HEK293 (cell line): ENCODE measurements around the gene SEPTIN12.

Source experiments
- ELK4 ChIP-seq: IDR thresholded peaks from 2 replicates; pipeline ENCODE4 v1.6.1; 2011; ENCODE audit warnings: mild to moderate bottlenecking, low read depth, low read length, borderline replicate concordance
- GFI1B ChIP-seq: fragments of 450-650 bp; formaldehyde crosslinking; IDR thresholded peaks from 2 replicates; pipeline ENCODE4 v1.5.1; 2016; ENCODE audit warnings: missing biosample characterization, missing genetic modification characterization
- KLF16 ChIP-seq: fragments of 450-650 bp; formaldehyde crosslinking; IDR thresholded peaks from 2 replicates; pipeline ENCODE4 v1.5.1; 2017; ENCODE audit warnings: missing biosample characterization, missing genetic modification characterization
- KLF7 ChIP-seq: fragments of 450-650 bp; formaldehyde crosslinking; IDR thresholded peaks from 2 replicates; pipeline ENCODE4 v1.5.1; 2016; ENCODE audit warnings: missing biosample characterization, missing genetic modification characterization, borderline replicate concordance
- MYNN ChIP-seq: fragments of 450-650 bp; formaldehyde crosslinking; IDR thresholded peaks from 2 replicates; pipeline ENCODE4 v1.5.1; 2016; ENCODE audit warnings: missing biosample characterization, missing genetic modification characterization, borderline replicate concordance
- PRDM6 ChIP-seq: fragments of 450-650 bp; formaldehyde crosslinking; IDR thresholded peaks from 2 replicates; pipeline ENCODE4 v1.5.1; 2017; ENCODE audit warnings: missing biosample characterization, missing genetic modification characterization
- REST ChIP-seq: fragments of 450-650 bp; formaldehyde crosslinking; IDR thresholded peaks from 2 replicates; pipeline ENCODE4 v1.5.1; 2016; ENCODE audit warnings: missing biosample characterization, missing genetic modification characterization
- SALL2 ChIP-seq: fragments of 450-650 bp; formaldehyde crosslinking; IDR thresholded peaks from 2 replicates; pipeline ENCODE4 v1.5.0; 2017; ENCODE audit warnings: missing biosample characterization, mild to moderate bottlenecking, missing genetic modification characterization, borderline replicate concordance
- SCRT2 ChIP-seq: fragments of 450-650 bp; formaldehyde crosslinking; IDR thresholded peaks from 2 replicates; pipeline ENCODE4 v1.5.1; 2016; ENCODE audit warnings: missing biosample characterization, missing genetic modification characterization
- SETDB1 ChIP-seq: IDR thresholded peaks from one replicate; pipeline ENCODE4 v1.6.1; 2017; ENCODE audit warnings: mild to moderate bottlenecking, low read length, moderate library complexity, mixed read lengths; ENCODE audit not compliant: insufficient read length
- SP2 ChIP-seq: fragments of 450-650 bp; formaldehyde crosslinking; IDR thresholded peaks from 2 replicates; pipeline ENCODE4 v1.5.1; 2016; ENCODE audit warnings: missing biosample characterization, missing genetic modification characterization
- TRIM28 ChIP-seq: IDR thresholded peaks from 2 replicates; pipeline ENCODE4 v1.6.1; 2011; ENCODE audit warnings: low read length, control low read depth, borderline replicate concordance
- TSHZ1 ChIP-seq: fragments of 450-650 bp; formaldehyde crosslinking; IDR thresholded peaks from 2 replicates; pipeline ENCODE4 v1.5.1; 2016; ENCODE audit warnings: missing biosample characterization, missing genetic modification characterization, borderline replicate concordance
- ZBTB7A ChIP-seq: fragments of 450-650 bp; formaldehyde crosslinking; IDR thresholded peaks from 2 replicates; pipeline ENCODE4 v1.5.1; 2016; ENCODE audit warnings: low read depth, missing biosample characterization, missing genetic modification characterization
- ZNF132 ChIP-seq: fragments of 450-650 bp; formaldehyde crosslinking; IDR thresholded peaks from 2 replicates; pipeline ENCODE4 v1.5.1; 2017; ENCODE audit warnings: missing biosample characterization, missing genetic modification characterization, borderline replicate concordance
- ZNF155 ChIP-seq: fragments of 450-650 bp; formaldehyde crosslinking; IDR thresholded peaks from 2 replicates; pipeline ENCODE4 v1.5.1; 2016; ENCODE audit warnings: missing biosample characterization, missing genetic modification characterization
- ZNF223 ChIP-seq: fragments of 450-650 bp; formaldehyde crosslinking; IDR thresholded peaks from 2 replicates; pipeline ENCODE4 v1.5.1; 2016; ENCODE audit warnings: missing biosample characterization, missing genetic modification characterization
- ZNF24 ChIP-seq: fragments of 450-650 bp; formaldehyde crosslinking; IDR thresholded peaks from 2 replicates; pipeline ENCODE4 v1.5.1; 2016; ENCODE audit warnings: missing biosample characterization, missing genetic modification characterization
- ZNF280D ChIP-seq: fragments of 450-650 bp; formaldehyde crosslinking; IDR thresholded peaks from 2 replicates; pipeline ENCODE4 v1.5.1; 2016; ENCODE audit warnings: missing biosample characterization, missing genetic modification characterization
- ZNF350 ChIP-seq: fragments of 450-650 bp; formaldehyde crosslinking; IDR thresholded peaks from 2 replicates; pipeline ENCODE4 v1.5.0; 2017; ENCODE audit warnings: missing biosample characterization, mild to moderate bottlenecking, missing genetic modification characterization
- ZNF416 ChIP-seq: fragments of 450-650 bp; formaldehyde crosslinking; IDR thresholded peaks from 2 replicates; pipeline ENCODE4 v1.5.1; 2016; ENCODE audit warnings: missing biosample characterization, missing genetic modification characterization
- ZNF423 ChIP-seq: fragments of 450-650 bp; formaldehyde crosslinking; IDR thresholded peaks from 2 replicates; pipeline ENCODE4 v1.5.1; 2016; ENCODE audit warnings: missing biosample characterization, missing genetic modification characterization
- ZNF433 ChIP-seq: fragments of 450-650 bp; formaldehyde crosslinking; IDR thresholded peaks from 2 replicates; pipeline ENCODE4 v1.5.1; 2016; ENCODE audit warnings: missing biosample characterization, missing genetic modification characterization, low read depth
- ZNF560 ChIP-seq: fragments of 450-650 bp; formaldehyde crosslinking; IDR thresholded peaks from 2 replicates; pipeline ENCODE4 v1.5.1; 2017; ENCODE audit warnings: missing biosample characterization, missing genetic modification characterization, borderline replicate concordance
- ZNF610 ChIP-seq: fragments of 450-650 bp; formaldehyde crosslinking; IDR thresholded peaks from 2 replicates; pipeline ENCODE4 v1.5.1; 2016; ENCODE audit warnings: missing biosample characterization, missing genetic modification characterization, borderline replicate concordance
- ZNF777 ChIP-seq: fragments of 450-650 bp; formaldehyde crosslinking; IDR thresholded peaks from 2 replicates; pipeline ENCODE4 v1.5.1; 2017; ENCODE audit warnings: missing biosample characterization, missing genetic modification characterization, borderline replicate concordance
- ZSCAN4 ChIP-seq: fragments of 450-650 bp; formaldehyde crosslinking; IDR thresholded peaks from 2 replicates; pipeline ENCODE4 v1.5.1; 2017; ENCODE audit warnings: missing biosample characterization, missing genetic modification characterization

Gene SEPTIN12

GRCh38 chr16:4780235-4780634 is 7.9 kb downstream of the SEPTIN12 start (continued):
- TF ChIP-seq ZNF280D (tag by site-specific recombination) (no peak), ZNF350 (tag by site-specific recombination) (no peak), ZNF777 (tag by site-specific recombination) (no peak), SETDB1 (no peak), ZNF416 (tag by site-specific recombination) (no peak), GFI1B (tag by site-specific recombination) (no peak), ZNF433 (tag by site-specific recombination) (no peak), REST (no peak), MYNN (tag by site-specific recombination) (no peak), SCRT2 (tag by site-specific recombination) (no peak), ZSCAN4 (tag by site-specific recombination) (no peak), ELK4 (no peak), ZNF560 (tag by site-specific recombination) (no peak), ZNF155 (tag by site-specific recombination) (no peak), PRDM6 (tag by site-specific recombination) (no peak), ZNF610 (tag by site-specific recombination) (no peak), ZBTB7A (tag by site-specific recombination) (no peak), KLF7 (tag by site-specific recombination) (no peak), ZNF223 (tag by site-specific recombination) (no peak), ZNF132 (no peak), KLF16 (tag by site-specific recombination) (no peak), TSHZ1 (no peak), TRIM28 (no peak), SP2 (peak; percentile 35), SALL2 (tag by site-specific recombination) (no peak), ZNF24 (no peak), ZNF423 (tag by site-specific recombination) (no peak)
